Fibroblast of villous mesenchyme (primary cell): ENCODE data around the gene LHX4. TPM values are rescaled to one million over a fixed set of nuclear protein-coding genes. Genes with fewer than 3 reads are reported as not detected.
A peak's percentile ranks its signal among the peaks of the same experiment; 100 is the strongest.

Source experiments
- DNase-seq: peaks from one replicate; pipeline ENCODE4 v3.0.0-alpha.2; 2010; ENCODE audit warnings: low read depth
- H3K4me3 ChIP-seq: 2 replicates; pipeline ENCODE4 v1.5.1; 2011; ENCODE audit warnings: low read depth, mild to moderate bottlenecking, low read length
- CTCF ChIP-seq: IDR thresholded peaks from 2 replicates; pipeline ENCODE4 v1.5.1; 2012; ENCODE audit warnings: low read depth, mild to moderate bottlenecking, low read length; ENCODE audit not compliant: insufficient read depth
- total RNA-seq: library from RNA; depleted of rRNA; stranded (reverse); fragments of >200 nt; gene quantifications from 2 replicates; pipeline ENCODE4 v1.2.3, GENCODE V29; 2012

LHX4 gene
- total RNA-seq, 1 donor = 0.86 TPM

GRCh38 chr1:180231506-180231921 is 1.4 kb downstream of the LHX4 start:
- H3K4me3 ChIP-seq = peak overlapping the region; percentile 60
- DNase-seq = peak; percentile 47
- TF ChIP-seq CTCF = no peak

- no peak for TF ChIP-seq CTCF
- H3K4me3 ChIP-seq = no peak overlapping the region
- no peak for DNase-seq
Measured at GRCh38 chr1:180231936-180232335, 1.9 kb downstream of the LHX4 start.

GRCh38 chr1:180232521-180233043 is 2.5 kb downstream of the LHX4 start:
- DNase-seq = no peak
- no peak for TF ChIP-seq CTCF
- no peak overlapping the region for H3K4me3 ChIP-seq

- H3K4me3 ChIP-seq = no peak overlapping the region
- TF ChIP-seq CTCF = no peak
- no peak for DNase-seq
Measured at GRCh38 chr1:180233191-180234011, 3.3 kb downstream of the LHX4 start.

GRCh38 chr1:180234369-180235076 is 4.5 kb downstream of the LHX4 start:
- no peak overlapping the region for H3K4me3 ChIP-seq
- TF ChIP-seq CTCF = no peak
- DNase-seq = no peak

- no peak for TF ChIP-seq CTCF
- DNase-seq = no peak
- H3K4me3 ChIP-seq = no peak overlapping the region
Measured at GRCh38 chr1:180235077-180235501, 5.0 kb downstream of the LHX4 start.
